Adrenal gland (tissue), 5 donors: ENCODE data around the gene ZNF101.
"Not testable (repeated sequence)": the region's sequence is repeated elsewhere in the genome, so short reads cannot be mapped to it uniquely, and the experiment has no call there.

Experiments used
- POLR2A ChIP-seq, 2 donors: fragments of 450-650 bp; IDR thresholded peaks; one replicate each; pipeline ENCODE4 v1.6.1; 2017; ENCODE audit warnings: antibody characterized with exemption in 2 of 2, mild to moderate bottlenecking in 2 of 2, moderate library complexity in 1 of 2
- TF ChIP-seq, protein P1 (sequence below), 6 experiments: fragments of 450-650 bp in 4 of 6; fragments of 200-600 bp in 2 of 6; sonication (generic) in 1 of 6; IDR thresholded peaks; 1 replicate in 5 of 6; 2 replicates in 1 of 6; pipeline versions ENCODE4 v1.5.1 to v1.8.0; 2016 to 2021; ENCODE audit warnings: antibody characterized with exemption in 6 of 6, mild to moderate bottlenecking in 2 of 6, moderate library complexity in 1 of 6
- donor health status: DM: no; HTN: no; CAD: no.

DNA sequence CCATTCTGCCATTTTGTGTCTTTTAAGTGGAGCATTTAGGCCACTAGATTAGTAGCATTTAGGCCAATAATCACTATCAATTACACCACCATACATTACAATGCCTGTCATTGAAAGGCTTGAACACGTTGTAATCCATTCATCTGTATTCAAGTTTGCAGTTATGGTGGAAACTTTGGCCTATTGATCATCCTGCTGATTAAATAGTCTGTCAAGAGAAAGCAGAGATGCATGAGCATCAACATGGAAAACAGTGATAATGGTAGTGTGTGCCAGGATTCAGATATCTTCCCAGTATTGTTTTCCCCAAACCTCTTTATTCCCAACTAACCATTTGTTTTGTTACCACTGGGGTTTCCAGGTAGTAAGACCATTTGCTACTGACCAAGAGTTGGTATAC lies 31.9 kb downstream of the ZNF101 start:
- not testable (repeated sequence) for TF ChIP-seq POLR2A (IDR thresholded peaks at IDR 0.05)
- TF ChIP-seq, protein P1, sequence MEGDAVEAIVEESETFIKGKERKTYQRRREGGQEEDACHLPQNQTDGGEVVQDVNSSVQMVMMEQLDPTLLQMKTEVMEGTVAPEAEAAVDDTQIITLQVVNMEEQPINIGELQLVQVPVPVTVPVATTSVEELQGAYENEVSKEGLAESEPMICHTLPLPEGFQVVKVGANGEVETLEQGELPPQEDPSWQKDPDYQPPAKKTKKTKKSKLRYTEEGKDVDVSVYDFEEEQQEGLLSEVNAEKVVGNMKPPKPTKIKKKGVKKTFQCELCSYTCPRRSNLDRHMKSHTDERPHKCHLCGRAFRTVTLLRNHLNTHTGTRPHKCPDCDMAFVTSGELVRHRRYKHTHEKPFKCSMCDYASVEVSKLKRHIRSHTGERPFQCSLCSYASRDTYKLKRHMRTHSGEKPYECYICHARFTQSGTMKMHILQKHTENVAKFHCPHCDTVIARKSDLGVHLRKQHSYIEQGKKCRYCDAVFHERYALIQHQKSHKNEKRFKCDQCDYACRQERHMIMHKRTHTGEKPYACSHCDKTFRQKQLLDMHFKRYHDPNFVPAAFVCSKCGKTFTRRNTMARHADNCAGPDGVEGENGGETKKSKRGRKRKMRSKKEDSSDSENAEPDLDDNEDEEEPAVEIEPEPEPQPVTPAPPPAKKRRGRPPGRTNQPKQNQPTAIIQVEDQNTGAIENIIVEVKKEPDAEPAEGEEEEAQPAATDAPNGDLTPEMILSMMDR (IDR thresholded peaks at IDR 0.05): not testable (repeated sequence)
